Esophagus squamous epithelium (tissue), 5 donors: ENCODE data around the gene GPRASP2. TPM values are rescaled to one million over a fixed set of nuclear protein-coding genes. Genes with fewer than 3 reads are reported as not detected.

Source experiments
- DNase-seq: peaks from one replicate; lab custom pipeline; 2025; lab: John Stamatoyannopoulos, UW
- H3K27ac ChIP-seq, 4 donors: fragments of 200-600 bp; sonication (generic); one replicate each; pipeline ENCODE4 v1.5.1; 2016 to 2019; ENCODE audit warnings: mild to moderate bottlenecking in 1 of 4
- H3K27me3 ChIP-seq, 4 donors: fragments of 200-600 bp; sonication (generic); 1 replicate in 3 of 4; 2 replicates in 1 of 4; pipeline versions ENCODE4 v1.5.1 to v1.6.0; 2017 to 2021; ENCODE audit warnings: antibody characterized with exemption in 1 of 4
- H3K36me3 ChIP-seq, 3 donors: fragments of 200-600 bp; sonication (generic); one replicate each; pipeline ENCODE4 v1.5.1; 2016 to 2019
- H3K4me1 ChIP-seq, 3 donors: fragments of 200-600 bp; sonication (generic); one replicate each; pipeline ENCODE4 v1.5.1; 2017 to 2019
- H3K4me3 ChIP-seq, 4 donors: fragments of 200-600 bp; sonication (generic); 1 replicate in 3 of 4; 2 replicates in 1 of 4; pipeline ENCODE4 v1.5.1; 2016 to 2019; ENCODE audit warnings: mild to moderate bottlenecking in 2 of 4, moderate library complexity in 1 of 4
- H3K9me3 ChIP-seq, 3 donors: fragments of 200-600 bp; sonication (generic); one replicate each; pipeline ENCODE4 v1.5.1; 2016 to 2019
- CTCF ChIP-seq, 6 experiments: fragments of 450-650 bp in 4 of 6; fragments of 200-600 bp in 2 of 6; sonication (generic) in 2 of 6; IDR thresholded peaks; one replicate each; pipeline ENCODE4 v1.5.1; 2016 to 2019; ENCODE audit warnings: antibody characterized with exemption in 6 of 6, mild to moderate bottlenecking in 4 of 6, moderate library complexity in 4 of 6
- POLR2A ChIP-seq, 4 donors: fragments of 450-650 bp; IDR thresholded peaks; one replicate each; pipeline ENCODE4 v1.6.1; 2017; ENCODE audit warnings: antibody characterized with exemption in 4 of 4, mild to moderate bottlenecking in 4 of 4, moderate library complexity in 3 of 4
- WGBS, 2 donors: methylation state at CpG; one replicate each; pipeline ENCODE4 v1.1.5; 2018; 5-methylcytosine and 5-hydroxymethylcytosine counted together
- intact Hi-C: fragments of 100-400 bp; cut with DNase I; formaldehyde crosslinking; loops from one replicate; pipeline ENCODE4 v1.15.0; 2022
- total RNA-seq, 4 donors: library from RNA; depleted of rRNA; stranded (reverse); fragments of >200 nt; gene quantifications; one replicate each; pipeline ENCODE4 v1.1.0, GENCODE V29; 2016
- donor health status: DM: yes; HTN: yes; CAD: no.

Gene GPRASP2
- total RNA-seq, 4 donors from 2014 or later, result 3.4 to 10.1 (median 6.8) TPM

GRCh38 chrX:102723456-102723855, 11.2 kb downstream of the GPRASP2 start:
- intact Hi-C loops, result no loop called here
- H3K27me3 ChIP-seq, result no peaks in the 10 kb centered on the region
- H3K4me1 ChIP-seq, result peaks cover 0 to 11% (median 0%) of the 10 kb centered on the region in 3 donors
- TF ChIP-seq POLR2A (IDR thresholded peaks at IDR 0.05) (no peak), CTCF (IDR thresholded peaks at IDR 0.05) (no peak)
- DNase-seq, result no peak
- no peaks in the 10 kb centered on the region for H3K9me3 ChIP-seq
- no peak overlapping the region for H3K27ac ChIP-seq
- WGBS, 2 donors, result 47 to 50% methylated on average over 1 of the region's 1 CpG
- no peaks in the 10 kb centered on the region for H3K36me3 ChIP-seq
- no peak overlapping the region for H3K4me3 ChIP-seq

GRCh38 chrX:102727761-102728160, 15.5 kb downstream of the GPRASP2 start:
- Histone ChIP-seq H3K4me3 (no peak overlapping the region), H3K36me3 (no peaks in the 10 kb centered on the region), H3K4me1 (no peaks in the 10 kb centered on the region), H3K9me3 (no peaks in the 10 kb centered on the region), H3K27ac (no peak overlapping the region), H3K27me3 (no peaks in the 10 kb centered on the region)
- WGBS, 2 donors, result 53% methylated on average over 1 of the region's 1 CpG; no CpG with 5 or more reads in 1 of the 2 donors
- no peak for DNase-seq
- intact Hi-C loops, result no loop called here
- TF ChIP-seq POLR2A (IDR thresholded peaks at IDR 0.05) (no peak), CTCF (IDR thresholded peaks at IDR 0.05) (no peak)

DNA sequence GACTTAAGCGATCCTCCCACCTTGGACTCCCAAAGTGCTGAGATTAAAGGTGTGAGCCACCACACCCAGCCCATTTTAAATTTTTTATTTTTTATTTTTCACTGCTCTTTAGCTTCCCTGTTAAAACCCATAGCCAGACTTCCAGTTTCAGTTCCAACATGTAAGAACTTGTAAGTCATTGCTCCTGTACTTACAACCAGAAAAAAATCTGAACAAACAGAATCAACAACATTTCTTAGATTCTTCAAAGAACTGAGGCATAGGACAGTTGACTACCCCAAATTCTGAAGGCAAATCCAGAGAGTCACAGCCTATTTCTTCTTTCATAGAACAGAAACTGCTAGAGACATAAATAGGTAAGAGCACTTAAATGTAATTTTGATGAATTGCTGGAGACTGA, 16.4 kb downstream of the GPRASP2 start:
- H3K36me3 ChIP-seq, result no peaks in the 10 kb centered on the region
- TF ChIP-seq CTCF (IDR thresholded peaks at IDR 0.05) (no peak), POLR2A (IDR thresholded peaks at IDR 0.05) (no peak)
- intact Hi-C loops, result no loop called here
- no peak for DNase-seq
- no peak overlapping the region for H3K27ac ChIP-seq
- H3K4me1 ChIP-seq, result no peaks in the 10 kb centered on the region
- no peak overlapping the region for H3K4me3 ChIP-seq
- no peaks in the 10 kb centered on the region for H3K9me3 ChIP-seq
- 80% methylated on average over 1 of the region's 1 CpG; no CpG with 5 or more reads in 1 of the 2 donors for WGBS, 2 donors
- no peaks in the 10 kb centered on the region for H3K27me3 ChIP-seq

DNA sequence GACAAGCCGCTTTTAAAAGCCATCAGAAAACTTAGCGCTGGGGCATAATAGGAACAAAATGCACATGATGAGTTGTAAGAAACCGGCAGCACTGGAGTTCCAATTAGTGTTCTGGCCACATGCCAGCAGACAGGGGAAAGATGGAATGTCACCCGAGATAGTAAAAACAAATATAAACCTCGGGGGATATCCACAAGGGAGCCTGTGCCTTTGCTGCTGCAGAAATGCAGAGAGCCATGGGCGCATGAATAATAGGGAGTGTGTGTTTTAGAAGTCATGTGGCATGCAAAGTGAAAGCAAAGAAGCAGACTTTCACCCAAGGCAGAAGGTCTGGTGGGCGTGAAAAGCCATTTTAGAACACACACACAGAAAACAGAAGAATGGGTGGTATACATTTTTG, 27.4 kb downstream of the GPRASP2 start:
- H3K9me3 ChIP-seq, result no peaks in the 10 kb centered on the region
- WGBS, 2 donors, result 57 to 77% methylated on average over 6 to 7 of the region's 7 CpGs
- no peaks in the 10 kb centered on the region for H3K4me1 ChIP-seq
- H3K4me3 ChIP-seq, result no peak overlapping the region
- H3K27ac ChIP-seq, result no peak overlapping the region
- DNase-seq, result no peak
- H3K36me3 ChIP-seq, result no peaks in the 10 kb centered on the region
- intact Hi-C loops, result no loop called here
- no peaks in the 10 kb centered on the region for H3K27me3 ChIP-seq
- TF ChIP-seq POLR2A (IDR thresholded peaks at IDR 0.05), result no peak
- TF ChIP-seq CTCF (IDR thresholded peaks at IDR 0.05), result no peak

DNA sequence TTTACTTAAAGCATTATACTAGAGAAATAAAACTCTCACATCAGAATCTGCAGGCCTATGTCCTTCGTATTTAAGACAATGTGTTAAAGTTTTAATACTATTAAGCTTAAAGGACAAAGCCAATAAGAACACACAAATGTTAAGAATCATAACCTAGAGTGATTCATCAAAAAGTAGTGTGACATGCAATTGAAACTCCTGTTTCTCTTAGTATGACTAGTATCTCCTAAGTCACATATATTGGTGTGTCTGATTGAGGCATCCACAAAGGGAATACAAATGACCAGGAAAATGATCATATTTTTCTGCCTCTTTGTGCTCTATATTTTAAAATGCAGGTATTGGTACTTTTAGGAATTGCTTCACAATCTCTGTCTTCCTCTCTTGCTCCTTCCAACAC, 32.1 kb downstream of the GPRASP2 start:
- WGBS, 2 donors, result 44 to 100% methylated on average over 1 of the region's 1 CpG
- Histone ChIP-seq H3K9me3 (no peaks in the 10 kb centered on the region), H3K27me3 (peaks cover 0 to 6% (median 0%) of the 10 kb centered on the region in 4 donors), H3K27ac (no peak overlapping the region), H3K4me1 (peaks cover 0 to 8% (median 0%) of the 10 kb centered on the region in 3 donors), H3K4me3 (no peak overlapping the region), H3K36me3 (no peaks in the 10 kb centered on the region)
- TF ChIP-seq POLR2A (IDR thresholded peaks at IDR 0.05) (no peak), CTCF (IDR thresholded peaks at IDR 0.05) (no peak)
- intact Hi-C loops, result no loop called here
- DNase-seq, result no peak
